ENCODE measurements around the gene RACK1.

RACK1 gene

GRCh38 chr5:181260720-181261319 lies 17.1 kb upstream of the RACK1 start, which contains the start of gene TRIM52:
TSS of gene TRIM52 (minus strand) at chr5:181261143. CDS start at chr5:181260813, 330 bp downstream.
- peak; percentile 89 to 93 for DNase-seq (ENCODE audit: low read depth in 1 of 2, low spot score in 1 of 2)
- peak within 1 kb of the TSS; percentile 79 for H3K4me3 ChIP-seq (replicated peaks; ENCODE audit: insufficient read depth, low read length)
- no peaks in the 10 kb centered on the region for H3K27me3 ChIP-seq (ENCODE audit: insufficient read depth, poor library complexity, severe bottlenecking)
- peak within 1 kb of the TSS; percentile 99 for H3K27ac ChIP-seq (replicated peaks)
- no peak for TF ChIP-seq GABPA (IDR thresholded peaks at IDR 0.05; ENCODE audit: low read depth)
- peak; percentile 93 for TF ChIP-seq POLR2AphosphoS5 (IDR thresholded peaks at IDR 0.05; ENCODE audit: low read depth)
- TF ChIP-seq CTCF (IDR thresholded peaks at IDR 0.05; ENCODE audit: insufficient read depth, low read length), result no peak
- TF ChIP-seq SPI1 (IDR thresholded peaks at IDR 0.05; ENCODE audit: borderline replicate concordance, low read depth), result no peak
- peak; percentile 61 for TF ChIP-seq REST (IDR thresholded peaks at IDR 0.05; ENCODE audit: insufficient replicate concordance, low read depth)

GRCh38 chr5:181259974-181260719 lies 16.4 kb upstream of the RACK1 start:
- TF ChIP-seq REST (IDR thresholded peaks at IDR 0.05; ENCODE audit: insufficient replicate concordance, low read depth) (no peak), CTCF (IDR thresholded peaks at IDR 0.05; ENCODE audit: insufficient read depth, low read length) (no peak)

GRCh38 chr5:181259283-181259682 lies 15.6 kb upstream of the RACK1 start:
- Histone ChIP-seq H3K4me3 (replicated peaks; ENCODE audit: insufficient read depth, low read length) (peak overlapping the region; percentile 79), H3K27ac (replicated peaks) (no peak overlapping the region; the same call in 1 of the 2 replicates), H3K27me3 (ENCODE audit: insufficient read depth, poor library complexity, severe bottlenecking) (no peaks in the 10 kb centered on the region)

More at GRCh38 chr5:181259974-181260719, 16.4 kb upstream of the RACK1 start:
- Histone ChIP-seq H3K4me3 (replicated peaks; ENCODE audit: insufficient read depth, low read length) (peak overlapping the region; percentile 79), H3K27ac (replicated peaks) (peak overlapping the region; percentile 99), H3K27me3 (ENCODE audit: insufficient read depth, poor library complexity, severe bottlenecking) (no peaks in the 10 kb centered on the region)
- no peak for DNase-seq (ENCODE audit: low read depth in 1 of 2, low spot score in 1 of 2)

More at GRCh38 chr5:181259283-181259682, 15.6 kb upstream of the RACK1 start:
- DNase-seq (ENCODE audit: low read depth in 1 of 2, low spot score in 1 of 2), result no peak
- no peak for TF ChIP-seq REST (IDR thresholded peaks at IDR 0.05; ENCODE audit: insufficient replicate concordance, low read depth)
- no peak for TF ChIP-seq POLR2AphosphoS5 (IDR thresholded peaks at IDR 0.05; ENCODE audit: low read depth)
- no peak for TF ChIP-seq SPI1 (IDR thresholded peaks at IDR 0.05; ENCODE audit: borderline replicate concordance, low read depth)
- no peak for TF ChIP-seq CTCF (IDR thresholded peaks at IDR 0.05; ENCODE audit: insufficient read depth, low read length)
- TF ChIP-seq GABPA (IDR thresholded peaks at IDR 0.05; ENCODE audit: low read depth), result no peak
